ENCODE results near the gene ILF2. TPM values are rescaled to one million over a fixed set of nuclear protein-coding genes. Genes with fewer than 3 reads are reported as not detected.

The ILF2 gene
- total and polyA plus RNA-seq, 2 of the 13 experiments (the other 11 are each of a cell fraction or from before 2014, with no cell fraction given): 292 to 366 TPM

GRCh38 chr1:153612755-153613331 is 58.0 kb downstream of the ILF2 start, which contains the start of gene S100A16 (continued):
- TF ChIP-seq PCBP1 (IDR thresholded peaks at IDR 0.05; ENCODE audit: borderline replicate concordance, low read depth, low read length) (0 out of 2 replicates have a peak, but pooled peaks have one; percentile 32), ZNF230 (CRISPR knock-in tag; IDR thresholded peaks at IDR 0.05) (0 out of 2 replicates have a peak, but pooled peaks have one; percentile 15), IRF2 (CRISPR knock-in tag; IDR thresholded peaks at IDR 0.05) (0 out of 2 replicates have a peak, but pooled peaks have one; percentile 20), TRAFD1 (CRISPR knock-in tag; IDR thresholded peaks at IDR 0.05; ENCODE audit: borderline replicate concordance) (no peak), TFDP2 (CRISPR knock-in tag; IDR thresholded peaks at IDR 0.05) (no peak), ATF1 (CRISPR knock-in tag; IDR thresholded peaks at IDR 0.05) (no peak), ARNT2 (CRISPR knock-in tag; IDR thresholded peaks at IDR 0.05; ENCODE audit: low read depth) (no peak), TAF15 (IDR thresholded peaks at IDR 0.05; ENCODE audit: low read depth, low read length, poor library complexity, severe bottlenecking) (no peak), CBX1 (IDR thresholded peaks at IDR 0.05; ENCODE audit: low read depth) (no peak), LRRFIP1 (CRISPR knock-in tag; conservative IDR thresholded peaks at IDR 0.05) (no peak), MIXL1 (CRISPR knock-in tag; IDR thresholded peaks at IDR 0.05) (0 out of 2 replicates have a peak, but pooled peaks have one; percentile 19), ELF4 (CRISPR knock-in tag; IDR thresholded peaks at IDR 0.05; ENCODE audit: borderline replicate concordance) (no peak), ZKSCAN8 (CRISPR knock-in tag; IDR thresholded peaks at IDR 0.05; ENCODE audit: borderline replicate concordance) (no peak), ZNF550 (CRISPR knock-in tag; IDR thresholded peaks at IDR 0.05; ENCODE audit: borderline replicate concordance) (no peak), IRF1 (CRISPR knock-in tag; IDR thresholded peaks at IDR 0.05; ENCODE audit: low read depth) (no peak), NFKB2 (CRISPR knock-in tag; IDR thresholded peaks at IDR 0.05; ENCODE audit: borderline replicate concordance) (0 out of 2 replicates have a peak, but pooled peaks have one; percentile 48), THAP9 (CRISPR knock-in tag; IDR thresholded peaks at IDR 0.05; ENCODE audit: borderline replicate concordance) (peak; percentile 47; the same call in 1 of the 2 replicates), ZFX (CRISPR knock-in tag; IDR thresholded peaks at IDR 0.05; ENCODE audit: low read depth) (peak; percentile 86)
